Bronchial epithelial cell (primary cell): ENCODE data around the gene TP53INP2. TPM values are rescaled to one million over a fixed set of nuclear protein-coding genes. Genes with fewer than 3 reads are reported as not detected.

Source experiments
- DNase-seq: peaks from one replicate; pipeline ENCODE4 v3.0.0-alpha.2; 2010; ENCODE audit warnings: low read depth
- FAIRE-seq: peaks from 2 replicates; lab custom pipeline; 2011; peaks lifted over from hg19 to GRCh38; lab: Jason Lieb, UNC
- H3K27me3 ChIP-seq: 2 replicates; pipeline ENCODE4 v1.5.1; 2011; ENCODE audit warnings: low read length; ENCODE audit not compliant: control insufficient read depth, insufficient read depth
- H3K36me3 ChIP-seq: 2 replicates; pipeline ENCODE4 v1.5.1; 2011; ENCODE audit warnings: low read length; ENCODE audit not compliant: control insufficient read depth, insufficient read depth
- H3K4me3 ChIP-seq: 2 replicates; pipeline ENCODE4 v1.5.1; 2011; ENCODE audit warnings: mild to moderate bottlenecking, low read depth, low read length, control low read depth
- CTCF ChIP-seq: IDR thresholded peaks from 2 replicates; pipeline ENCODE4 v1.5.1; 2011; ENCODE audit warnings: mild to moderate bottlenecking, moderate library complexity, low read length, control low read depth, inconsistent platforms; ENCODE audit not compliant: insufficient read depth, severe bottlenecking
- total RNA-seq: library from RNA; depleted of rRNA; stranded (reverse); fragments of >200 nt; gene quantifications from 2 replicates; pipeline ENCODE4 v1.2.1, GENCODE V29; 2014

Gene TP53INP2
- total RNA-seq, 1 donor from 2014 or later = 0.53 TPM

GRCh38 chr20:34753706-34754461 is 49.7 kb downstream of the TP53INP2 start:
- peak; percentile 49 for DNase-seq
- FAIRE-seq = no peak
- Histone ChIP-seq H3K4me3 (no peak overlapping the region), H3K36me3 (peaks cover 22% of the 10 kb centered on the region), H3K27me3 (no peaks in the 10 kb centered on the region)
- no peak for TF ChIP-seq CTCF

GRCh38 chr20:34754611-34755010 is 50.5 kb downstream of the TP53INP2 start:
- DNase-seq = no peak
- no peak for TF ChIP-seq CTCF
- Histone ChIP-seq H3K27me3 (no peaks in the 10 kb centered on the region), H3K36me3 (peaks cover 22% of the 10 kb centered on the region), H3K4me3 (no peak overlapping the region)
- no peak for FAIRE-seq

- no peak for DNase-seq
- no peaks in the 10 kb centered on the region for H3K27me3 ChIP-seq
- peaks cover 16% of the 10 kb centered on the region for H3K36me3 ChIP-seq
- FAIRE-seq = no peak
- TF ChIP-seq CTCF = no peak
- no peak overlapping the region for H3K4me3 ChIP-seq
Observed at GRCh38 chr20:34755367-34755766, 51.2 kb downstream of the TP53INP2 start.

- no peak for FAIRE-seq
- no peak overlapping the region for H3K4me3 ChIP-seq
- H3K27me3 ChIP-seq = no peaks in the 10 kb centered on the region
- peaks cover 19% of the 10 kb centered on the region for H3K36me3 ChIP-seq
- TF ChIP-seq CTCF = no peak
- DNase-seq = peak; percentile 30
Observed at GRCh38 chr20:34762031-34762555, 57.9 kb downstream of the TP53INP2 start.

Other genes starting within 250 kb of the TP53INP2 start
- 12.6 and 34.3 TPM in 2 replicates for gene DYNLRB1, start 187.9 kb upstream of the TP53INP2 start, total RNA-seq
- 6.6 and 12.7 TPM in 2 replicates for gene MAP1LC3A, start 145.6 kb upstream of the TP53INP2 start, total RNA-seq
- 5.5 TPM in 2 replicates for gene PIGU, start 27.3 kb upstream of the TP53INP2 start, total RNA-seq
- gene NCOA6, start 121.3 kb downstream of the TP53INP2 start, total RNA-seq = 5.5 and 6.8 TPM in 2 replicates
- 1.6 and 2.0 TPM in 2 replicates for gene GGT7, start 168.5 kb downstream of the TP53INP2 start, total RNA-seq
- gene ACSS2, start 172.3 kb downstream of the TP53INP2 start, total RNA-seq = 29.7 and 45.1 TPM in 2 replicates